OCI-LY3 (cell line): ENCODE data around the gene ZNF827.

Experiments used
- EZH2phosphoT487 ChIP-seq: fragments of 200-600 bp; shearing (Covaris generic); IDR thresholded peaks from 2 replicates; pipeline ENCODE4 v1.6.1; 2018; ENCODE audit warnings: antibody characterized with exemption, mixed run types, low read depth
- TF ChIP-seq, protein P1 (sequence below): fragments of 200-600, 300-600 bp; sonication (generic); IDR thresholded peaks from 2 replicates; pipeline ENCODE4 v1.5.1; 2014; ENCODE audit warnings: antibody characterized with exemption, low read length, low read depth

DNA sequence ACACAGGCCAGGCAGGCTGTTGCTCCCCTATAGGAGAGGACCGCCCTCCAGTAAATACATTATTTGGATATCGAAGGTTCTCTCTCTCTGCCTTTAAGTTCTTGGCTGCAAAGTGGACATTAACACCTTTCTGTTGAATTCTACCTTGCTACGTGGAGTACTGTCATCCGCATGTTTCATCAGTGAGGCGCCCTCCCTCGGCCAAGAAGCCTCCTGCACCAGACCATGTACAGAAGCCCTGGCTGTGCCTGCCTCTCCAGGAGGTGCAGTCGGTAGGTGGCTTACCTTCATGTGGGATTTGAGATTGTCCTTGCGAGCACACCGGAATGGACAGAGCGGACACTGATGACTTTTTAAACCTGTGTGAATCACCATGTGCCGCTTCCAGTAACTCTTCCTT is 46.7 kb downstream of the ZNF827 start:
- TF ChIP-seq, protein P1, sequence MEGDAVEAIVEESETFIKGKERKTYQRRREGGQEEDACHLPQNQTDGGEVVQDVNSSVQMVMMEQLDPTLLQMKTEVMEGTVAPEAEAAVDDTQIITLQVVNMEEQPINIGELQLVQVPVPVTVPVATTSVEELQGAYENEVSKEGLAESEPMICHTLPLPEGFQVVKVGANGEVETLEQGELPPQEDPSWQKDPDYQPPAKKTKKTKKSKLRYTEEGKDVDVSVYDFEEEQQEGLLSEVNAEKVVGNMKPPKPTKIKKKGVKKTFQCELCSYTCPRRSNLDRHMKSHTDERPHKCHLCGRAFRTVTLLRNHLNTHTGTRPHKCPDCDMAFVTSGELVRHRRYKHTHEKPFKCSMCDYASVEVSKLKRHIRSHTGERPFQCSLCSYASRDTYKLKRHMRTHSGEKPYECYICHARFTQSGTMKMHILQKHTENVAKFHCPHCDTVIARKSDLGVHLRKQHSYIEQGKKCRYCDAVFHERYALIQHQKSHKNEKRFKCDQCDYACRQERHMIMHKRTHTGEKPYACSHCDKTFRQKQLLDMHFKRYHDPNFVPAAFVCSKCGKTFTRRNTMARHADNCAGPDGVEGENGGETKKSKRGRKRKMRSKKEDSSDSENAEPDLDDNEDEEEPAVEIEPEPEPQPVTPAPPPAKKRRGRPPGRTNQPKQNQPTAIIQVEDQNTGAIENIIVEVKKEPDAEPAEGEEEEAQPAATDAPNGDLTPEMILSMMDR, result no peak
- TF ChIP-seq EZH2phosphoT487, result no peak
